Measurements from ENCODE around the gene TEKT2. TPM values are rescaled to one million over a fixed set of nuclear protein-coding genes. Genes with fewer than 3 reads are reported as not detected.

The TEKT2 gene
- total RNA-seq, 4 donors from 2014 or later = 0.24 to 1.1 (median 0.44) TPM; not detected in 1

- no peak for ATAC-seq (ENCODE audit: low FRiP score)
- DNase-seq (ENCODE audit: low spot score) = no peak
- no peak for TF ChIP-seq CTCF (IDR thresholded peaks at IDR 0.05)
Observed at GRCh38 chr1:36092166-36092797, 8.4 kb downstream of the TEKT2 start.

- no peak for TF ChIP-seq CTCF (IDR thresholded peaks at IDR 0.05)
- DNase-seq (ENCODE audit: low spot score) = no peak
- no peak for ATAC-seq (ENCODE audit: low FRiP score)
Observed at GRCh38 chr1:36092798-36093185, 8.9 kb downstream of the TEKT2 start.

- TF ChIP-seq CTCF (IDR thresholded peaks at IDR 0.05) = no peak
- no peak for ATAC-seq (ENCODE audit: low FRiP score)
- no peak for DNase-seq (ENCODE audit: low spot score)
Observed at GRCh38 chr1:36093226-36093625, 9.3 kb downstream of the TEKT2 start.

GRCh38 chr1:36093929-36094328, 10.0 kb downstream of the TEKT2 start:
- TF ChIP-seq CTCF (IDR thresholded peaks at IDR 0.05) = no peak
- DNase-seq (ENCODE audit: low spot score) = no peak

GRCh38 chr1:36094621-36095061, 10.7 kb downstream of the TEKT2 start:
- no peak for DNase-seq (ENCODE audit: low spot score)
- TF ChIP-seq CTCF (IDR thresholded peaks at IDR 0.05) = no peak
- ATAC-seq (ENCODE audit: low FRiP score) = no peak

More at GRCh38 chr1:36093929-36094328, 10.0 kb downstream of the TEKT2 start:
- ATAC-seq (ENCODE audit: low FRiP score) = no peak

GRCh38 chr1:36095760-36096405, 12.0 kb downstream of the TEKT2 start:
- ATAC-seq (ENCODE audit: low FRiP score) (no peak), DNase-seq (ENCODE audit: low spot score) (no peak)

More at GRCh38 chr1:36095760-36096405, 12.0 kb downstream of the TEKT2 start:
- no peak for TF ChIP-seq CTCF (IDR thresholded peaks at IDR 0.05)
